Skeletal muscle satellite cell (primary cell): ENCODE results near the gene SERTAD2. TPM values are rescaled to one million over a fixed set of nuclear protein-coding genes. Genes with fewer than 3 reads are reported as not detected.
A peak's percentile ranks its signal among the peaks of the same experiment; 100 is the strongest.

Experiments
- H3K27me3 ChIP-seq: 2 replicates; pipeline ENCODE4 v1.7.0; 2013; ENCODE audit warnings: low read length; ENCODE audit not compliant: control insufficient read depth, insufficient read depth
- H3K36me3 ChIP-seq: 2 replicates; pipeline ENCODE4 v1.7.0; 2013; ENCODE audit warnings: mild to moderate bottlenecking, control low read depth, low read length; ENCODE audit not compliant: insufficient read depth
- H3K4me1 ChIP-seq: 2 replicates; pipeline ENCODE4 v1.7.0; 2013; ENCODE audit warnings: low read length; ENCODE audit not compliant: control insufficient read depth, insufficient read depth
- H3K4me2 ChIP-seq: 2 replicates; pipeline ENCODE4 v1.7.0; 2013; ENCODE audit warnings: mild to moderate bottlenecking, low read length
- H3K4me3 ChIP-seq: 2 replicates; pipeline ENCODE4 v1.7.0; 2013; ENCODE audit warnings: low read length
- H3K9ac ChIP-seq: 2 replicates; pipeline ENCODE4 v1.7.0; 2013; ENCODE audit warnings: mild to moderate bottlenecking, low read depth, low read length, moderate library complexity
- H3K9me3 ChIP-seq: replicated peaks from 2 replicates; pipeline ENCODE4 v1.7.0; 2013; ENCODE audit warnings: mild to moderate bottlenecking, control low read depth, low read length
- total RNA-seq: library from RNA; depleted of rRNA; stranded (reverse); fragments of >200 nt; gene quantifications from 2 replicates; pipeline ENCODE4 v1.2.3, GENCODE V29; 2012; rRNA removed

The SERTAD2 gene
- 10.6 and 15.5 TPM in 2 replicates for total RNA-seq

DNA sequence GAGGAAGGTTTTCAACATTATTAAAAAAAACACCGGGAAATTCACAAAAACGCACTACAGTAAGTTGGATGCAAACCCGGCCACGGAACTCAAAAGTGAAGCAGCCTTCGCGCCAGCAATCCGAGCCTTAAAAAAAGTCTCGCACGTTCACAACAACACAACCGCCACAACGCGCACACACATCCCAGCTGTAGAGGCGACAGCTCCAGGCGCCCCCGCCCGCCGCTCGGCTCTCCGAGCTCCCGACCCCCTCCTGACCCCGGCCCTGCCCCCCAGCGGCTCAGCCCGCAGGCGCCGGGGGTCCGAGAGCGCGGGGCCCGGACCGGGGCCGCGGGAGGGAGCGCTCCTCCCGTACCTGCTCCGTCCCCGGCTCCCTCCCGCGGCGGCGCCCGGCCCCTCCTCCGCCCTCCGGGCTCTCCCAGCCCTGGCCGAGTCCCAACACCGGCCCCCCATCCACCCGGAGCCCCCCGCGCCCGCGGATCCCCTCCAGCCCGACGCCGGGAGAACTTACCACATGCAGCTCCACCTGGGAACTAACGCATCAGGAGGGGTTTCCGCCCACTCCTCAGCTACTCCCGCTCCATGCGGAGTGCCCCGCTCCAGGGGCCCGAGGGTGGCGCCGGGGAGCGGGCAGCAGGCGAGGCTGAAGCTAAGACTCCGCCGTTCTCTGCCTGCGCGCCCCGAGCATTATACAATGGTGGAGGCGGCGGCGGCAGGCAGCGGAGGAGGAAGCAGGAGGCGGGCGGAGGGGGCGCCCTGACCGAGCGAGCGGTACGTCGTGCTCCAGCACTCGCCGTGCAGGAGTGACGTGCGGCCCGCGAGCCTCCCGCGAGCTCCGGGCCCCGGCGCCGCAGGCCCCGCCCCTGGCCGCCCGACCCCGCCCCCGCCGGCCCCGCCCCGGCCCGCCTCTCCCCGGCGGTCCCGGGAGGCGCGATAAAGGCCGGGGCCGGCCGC, at the start of gene SERTAD2:
TSS of gene SERTAD2 (minus strand) at position 805 of the 954 bp plus-strand sequence. CDS start 17,042 bp downstream, outside the sequence.
- Histone ChIP-seq H3K9me3 (no peaks in the 10 kb centered on the region), H3K27me3 (no peaks in the 10 kb centered on the region), H3K4me3 (peak within 1 kb of the TSS; percentile 94), H3K4me1 (peaks cover 50% of the 10 kb centered on the region), H3K9ac (peak within 1 kb of the TSS; percentile 99), H3K36me3 (no peaks in the 10 kb centered on the region), H3K4me2 (peak within 1 kb of the TSS; percentile 99)

GRCh38 chr2:64700133-64700809, 46.6 kb upstream of the SERTAD2 start:
- H3K4me3 ChIP-seq: no peak overlapping the region
- no peaks in the 10 kb centered on the region for H3K27me3 ChIP-seq
- peak overlapping the region; percentile 65 for H3K9ac ChIP-seq
- H3K36me3 ChIP-seq: no peaks in the 10 kb centered on the region
- peaks cover 53% of the 10 kb centered on the region for H3K4me1 ChIP-seq
- peak overlapping the region; percentile 4 for H3K4me2 ChIP-seq
- H3K9me3 ChIP-seq: no peaks in the 10 kb centered on the region

- Histone ChIP-seq H3K4me1 (peaks cover 53% of the 10 kb centered on the region), H3K4me3 (no peak overlapping the region), H3K27me3 (no peaks in the 10 kb centered on the region)
Observed at GRCh38 chr2:64699712-64700111, 46.0 kb upstream of the SERTAD2 start.

GRCh38 chr2:64698668-64699444, 45.1 kb upstream of the SERTAD2 start:
- Histone ChIP-seq H3K36me3 (no peaks in the 10 kb centered on the region), H3K27me3 (no peaks in the 10 kb centered on the region), H3K9ac (peak overlapping the region; percentile 65), H3K4me2 (peak overlapping the region; percentile 78), H3K9me3 (no peaks in the 10 kb centered on the region), H3K4me3 (peak overlapping the region; percentile 51), H3K4me1 (peaks cover 53% of the 10 kb centered on the region)

More at GRCh38 chr2:64699712-64700111, 46.0 kb upstream of the SERTAD2 start:
- Histone ChIP-seq H3K36me3 (no peaks in the 10 kb centered on the region), H3K9ac (peak overlapping the region; percentile 65), H3K9me3 (no peaks in the 10 kb centered on the region), H3K4me2 (peak overlapping the region; percentile 4)

GRCh38 chr2:64698177-64698643, 44.5 kb upstream of the SERTAD2 start:
- H3K4me3 ChIP-seq: peak overlapping the region; percentile 43
- peak overlapping the region; percentile 22 for H3K9ac ChIP-seq
- peaks cover 53% of the 10 kb centered on the region for H3K4me1 ChIP-seq
- peak overlapping the region; percentile 78 for H3K4me2 ChIP-seq
- H3K27me3 ChIP-seq: no peaks in the 10 kb centered on the region
- H3K36me3 ChIP-seq: no peaks in the 10 kb centered on the region
- H3K9me3 ChIP-seq: no peaks in the 10 kb centered on the region

DNA sequence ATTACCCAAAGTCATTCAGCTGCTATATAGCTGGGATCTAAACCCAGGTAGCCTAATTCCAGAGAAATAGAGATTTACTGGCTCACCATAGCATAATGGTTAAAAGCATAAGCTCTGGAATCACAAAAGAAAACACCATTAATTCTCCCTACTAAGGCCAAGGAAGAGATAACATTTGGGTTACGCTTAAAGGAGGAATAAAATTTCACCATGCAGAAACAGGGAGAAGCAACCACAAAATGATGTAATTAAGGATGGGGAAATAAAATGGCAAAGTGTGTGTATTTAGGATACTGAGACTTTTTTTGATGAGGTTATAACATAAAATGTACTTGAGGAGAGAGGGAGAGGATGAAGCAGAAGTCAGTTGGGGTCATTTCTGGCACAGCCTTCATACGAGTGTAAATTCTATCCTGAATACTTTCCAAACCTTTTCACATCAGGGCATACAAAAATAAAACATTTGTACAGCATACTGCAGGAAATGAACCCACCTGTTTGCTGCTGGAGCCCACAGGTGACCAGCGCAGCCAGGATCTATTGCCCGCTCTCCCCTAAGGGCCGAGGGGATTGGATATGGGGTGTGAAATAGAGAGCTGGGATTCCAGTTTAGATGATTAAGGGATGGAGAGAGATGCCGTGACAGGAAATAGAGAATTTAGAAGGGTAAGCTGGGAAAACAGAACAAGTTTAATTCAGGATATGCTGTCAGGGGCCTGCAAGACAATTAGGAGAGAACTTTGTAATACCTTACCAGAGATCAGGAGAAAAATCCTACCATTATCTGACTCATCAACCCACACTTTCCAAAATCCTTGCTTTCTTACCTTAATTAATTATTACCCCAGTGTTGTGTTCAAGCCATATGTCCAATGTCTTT, 43.8 kb upstream of the SERTAD2 start:
- H3K4me2 ChIP-seq: peak overlapping the region; percentile 3
- H3K9ac ChIP-seq: peak overlapping the region; percentile 4
- no peaks in the 10 kb centered on the region for H3K36me3 ChIP-seq
- H3K4me3 ChIP-seq: no peak overlapping the region
- H3K9me3 ChIP-seq: no peaks in the 10 kb centered on the region
- peaks cover 53% of the 10 kb centered on the region for H3K4me1 ChIP-seq
- no peaks in the 10 kb centered on the region for H3K27me3 ChIP-seq

GRCh38 chr2:64696636-64697035, 42.9 kb upstream of the SERTAD2 start:
- no peak overlapping the region for H3K4me2 ChIP-seq
- H3K9me3 ChIP-seq: no peaks in the 10 kb centered on the region
- H3K4me3 ChIP-seq: no peak overlapping the region
- H3K9ac ChIP-seq: no peak overlapping the region
- no peaks in the 10 kb centered on the region for H3K36me3 ChIP-seq
- H3K27me3 ChIP-seq: no peaks in the 10 kb centered on the region
- peaks cover 53% of the 10 kb centered on the region for H3K4me1 ChIP-seq

DNA sequence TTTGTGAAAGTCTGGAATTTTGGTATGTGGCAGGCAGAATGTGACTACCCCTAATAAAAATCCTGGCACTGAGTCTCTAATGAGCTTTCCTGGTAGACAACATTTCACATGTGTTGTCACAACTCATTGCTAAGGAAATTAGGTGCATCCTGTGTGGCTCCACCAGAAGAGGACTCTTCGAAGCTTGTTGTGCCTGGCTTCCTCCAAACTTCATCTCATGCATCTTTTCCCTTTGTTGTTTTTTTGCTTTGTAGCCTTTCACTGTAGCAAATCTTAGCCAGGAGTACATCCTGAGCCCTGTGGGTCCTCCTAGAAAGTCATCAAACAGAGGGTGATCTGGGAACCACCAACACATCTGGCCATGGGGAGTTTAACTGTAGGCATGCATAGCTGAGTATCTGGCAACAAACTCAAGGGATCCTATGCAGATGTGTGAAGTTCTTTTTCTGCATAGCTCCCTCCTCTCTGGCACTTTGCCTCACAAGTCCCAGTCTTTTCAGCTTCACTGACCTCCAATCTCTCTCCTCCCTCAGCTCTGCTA, 42.1 kb upstream of the SERTAD2 start:
- Histone ChIP-seq H3K27me3 (no peaks in the 10 kb centered on the region), H3K9ac (no peak overlapping the region), H3K9me3 (no peaks in the 10 kb centered on the region), H3K4me3 (no peak overlapping the region), H3K4me1 (peaks cover 53% of the 10 kb centered on the region), H3K36me3 (no peaks in the 10 kb centered on the region), H3K4me2 (no peak overlapping the region)

GRCh38 chr2:64692401-64692800, 38.7 kb upstream of the SERTAD2 start:
- Histone ChIP-seq H3K4me3 (no peak overlapping the region), H3K4me1 (peaks cover 21% of the 10 kb centered on the region), H3K9me3 (no peaks in the 10 kb centered on the region), H3K9ac (no peak overlapping the region), H3K27me3 (no peaks in the 10 kb centered on the region), H3K4me2 (no peak overlapping the region), H3K36me3 (no peaks in the 10 kb centered on the region)

DNA sequence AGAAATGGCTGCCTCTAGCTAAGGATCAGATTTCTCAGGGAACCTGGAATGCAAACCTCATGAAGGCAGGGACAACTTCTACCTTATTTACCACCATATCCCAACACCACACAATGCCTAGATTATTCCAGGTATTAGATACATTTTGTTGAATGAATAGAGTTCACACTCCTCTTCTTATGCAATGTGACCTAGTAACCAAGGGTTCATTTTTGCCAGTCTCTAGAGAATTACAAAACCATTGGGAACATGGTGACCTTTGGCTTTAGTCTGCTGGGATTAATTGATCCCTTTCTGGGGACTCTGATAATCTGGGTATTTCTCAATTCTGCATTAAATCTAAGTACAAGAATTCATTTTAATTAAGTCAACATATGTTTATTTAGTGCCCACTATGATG, 35.2 kb upstream of the SERTAD2 start:
- Histone ChIP-seq H3K9me3 (no peaks in the 10 kb centered on the region), H3K4me3 (no peak overlapping the region), H3K4me1 (peaks cover 12% of the 10 kb centered on the region), H3K4me2 (no peak overlapping the region), H3K27me3 (no peaks in the 10 kb centered on the region), H3K9ac (no peak overlapping the region), H3K36me3 (no peaks in the 10 kb centered on the region)
